K562 (cell line): Measurements from ENCODE around the gene DNAH17. TPM values are rescaled to one million over a fixed set of nuclear protein-coding genes. Genes with fewer than 3 reads are reported as not detected.
A peak's percentile ranks its signal among the peaks of the same experiment; 100 is the strongest.

Experiments
- ATAC-seq: fragments of 200-7000 bp; cut with Tn5 transposase; 3 replicates; pipeline ENCODE4 v1.9.1; 2020; ENCODE audit warnings: moderate library complexity
- BruUV-seq: library from RNA; stranded (reverse); fragments of 400-500 nt; replicated peaks from 2 replicates; lab custom pipeline; 2021; lab: Mats Ljungman, UMichigan
- CTCF ChIA-PET: fragments of 300-600 bp; formaldehyde crosslinking; extraction: SDS; loops from one replicate; lab custom pipeline; 2021; ENCODE audit warnings: low intra/inter-chr PET ratio; lab: Yijun Ruan, JAX
- POLR2A ChIA-PET: fragments of 300-600, 350-650 bp; sonication (Branson Sonifier 250); formaldehyde crosslinking; extraction: SDS; loops from one replicate; lab custom pipeline; 2021; ENCODE audit warnings: antibody characterized with exemption, inconsistent platforms; lab: Yijun Ruan, JAX
- DNase-seq, 4 experiments: peaks; one replicate each; pipeline versions ENCODE4 v3.0.0 to v3.0.0-alpha.2; 2011 to 2018; ENCODE audit warnings: low spot score in 3 of 4, mixed read lengths in 3 of 4; ENCODE audit errors: extremely low read depth in 1 of 4
- FAIRE-seq: peaks from 2 replicates; lab custom pipeline; 2011; peaks lifted over from hg19 to GRCh38; lab: Jason Lieb, UNC
- H2AFZ ChIP-seq: 2 replicates; pipeline ENCODE4 v1.6.0; 2011; ENCODE audit warnings: low read depth, low read length, control low read depth, inconsistent platforms
- H3K27ac ChIP-seq: fragments of 200-600 bp; 3 replicates; pipeline ENCODE4 v1.8.0; 2011; ENCODE audit warnings: low read depth, mild to moderate bottlenecking, control low read depth, inconsistent platforms, low read length, moderate library complexity, mixed read lengths; ENCODE audit errors: extremely low read depth
- H3K27me3 ChIP-seq, 2 experiments: fragments of 300-600 bp in 1 of 2; 2 replicates in 1 of 2; 3 replicates in 1 of 2; pipeline versions ENCODE4 v1.6.0 to v1.8.0; 2011; ENCODE audit warnings: inconsistent platforms in 2 of 2, low read length in 2 of 2, mild to moderate bottlenecking in 1 of 2, mixed read lengths in 1 of 2, moderate library complexity in 1 of 2; ENCODE audit not compliant: control insufficient read depth in 2 of 2, insufficient read depth in 2 of 2
- H3K36me3 ChIP-seq: fragments of 300-600 bp; 3 replicates; pipeline ENCODE4 v1.8.0; 2011; ENCODE audit warnings: mild to moderate bottlenecking, low read length, inconsistent platforms; ENCODE audit not compliant: control insufficient read depth, insufficient read depth
- H3K4me1 ChIP-seq, 2 experiments: fragments of 200-600 bp in 1 of 2; replicated peaks in 1 of 2; 2 replicates in 1 of 2; 3 replicates in 1 of 2; pipeline versions ENCODE4 v1.5.1 to v1.8.0; 2011; ENCODE audit warnings: inconsistent platforms in 2 of 2, low read length in 2 of 2, mild to moderate bottlenecking in 1 of 2, mixed read lengths in 1 of 2, moderate library complexity in 1 of 2; ENCODE audit not compliant: control insufficient read depth in 2 of 2, insufficient read depth in 2 of 2
- H3K4me2 ChIP-seq: 2 replicates; pipeline ENCODE4 v1.6.1; 2011; ENCODE audit warnings: low read length, control low read depth, inconsistent platforms, mixed read lengths; ENCODE audit not compliant: insufficient read depth
- H3K4me3 ChIP-seq: fragments of 200-600 bp; sonication (generic), shearing (Covaris generic); 2 replicates; pipeline ENCODE4 v1.5.1; 2016; ENCODE audit warnings: control low read depth, inconsistent platforms
- H3K79me2 ChIP-seq: fragments of 200-600 bp; 3 replicates; pipeline ENCODE4 v1.8.0; 2011; ENCODE audit warnings: low read length, inconsistent platforms; ENCODE audit not compliant: control insufficient read depth, insufficient read depth
- H3K9ac ChIP-seq, 2 experiments: 2 replicates each; pipeline versions ENCODE4 v1.6.0 to v1.6.1; 2011; ENCODE audit warnings: low read depth in 2 of 2, low read length in 2 of 2, control low read depth in 1 of 2, inconsistent platforms in 1 of 2, mild to moderate bottlenecking in 1 of 2, mixed read lengths in 1 of 2; ENCODE audit not compliant: insufficient read depth in 1 of 2
- H3K9me1 ChIP-seq: one replicate; pipeline ENCODE4 v1.6.0; 2011; ENCODE audit warnings: inconsistent platforms, mild to moderate bottlenecking, low read length, moderate library complexity; ENCODE audit not compliant: control insufficient read depth, insufficient read depth
- H3K9me3 ChIP-seq: replicated peaks from 2 replicates; pipeline ENCODE4 v1.5.1; 2011; ENCODE audit warnings: low read depth, low read length, inconsistent platforms; ENCODE audit not compliant: control insufficient read depth, insufficient read depth
- H4K20me1 ChIP-seq: replicated peaks from 2 replicates; pipeline ENCODE4 v1.6.1; 2011; ENCODE audit warnings: low read length, inconsistent platforms, mixed read lengths; ENCODE audit not compliant: control insufficient read depth, insufficient read depth
- MED1 ChIP-seq: sonication (generic); formaldehyde crosslinking; IDR thresholded peaks from 2 replicates; pipeline ENCODE4 v1.8.1; 2023; ENCODE audit warnings: missing genetic modification reagents, borderline replicate concordance
- ZBTB40 ChIP-seq, 2 experiments: fragments of 450-650 bp in 1 of 2; sonication (generic) in 1 of 2; formaldehyde crosslinking in 1 of 2; IDR thresholded peaks; 2 replicates each; pipeline versions ENCODE4 v1.7.1 to v1.9.0; 2016 to 2022; ENCODE audit warnings: inconsistent platforms in 1 of 2, mild to moderate bottlenecking in 1 of 2, missing genetic modification reagents in 1 of 2
- WGBS: fragments of 100-300 bp; shearing (Covaris generic); methylation state at CpG from one replicate; pipeline ENCODE4 v1.1.6; 2016; ENCODE audit warnings: low coverage, mixed read lengths; ENCODE audit not compliant: insufficient coverage; ENCODE audit errors: missing lambda C conversion rate; 5-methylcytosine and 5-hydroxymethylcytosine counted together
- in situ Hi-C: fragments of 300-500 bp; cut with MboI; formaldehyde crosslinking; loops from 4 replicates; pipeline ENCODE4 v1.15.0; 2018; ENCODE audit warnings: inconsistent platforms, mixed read lengths
- intact Hi-C: fragments of 100-400 bp; cut with micrococcal nuclease; formaldehyde crosslinking; loops from 2 replicates; pipeline ENCODE4 v1.14.2; 2022
- polyA plus RNA-seq, 8 experiments: library from polyadenylated mRNA; depleted of rRNA in 4 of 8; stranded (reverse) in 5 of 8; unstranded in 3 of 8; fragments of >200 nt; fragmentation: Nextera tagmentation in 2 of 8; fragmentation: Illumina TruSeq in 1 of 8; extraction: Ambion mirVana in 2 of 8; extraction: Trizol in 1 of 8; gene quantifications; 2 replicates each; pipeline versions ENCODE4 v1.2.1 to v1.2.3, GENCODE V29; 2011 to 2014; ENCODE audit warnings: inconsistent platforms in 1 of 8, missing spikeins in 1 of 8
- total RNA-seq, 7 experiments: library from RNA; depleted of rRNA in 6 of 7; stranded (reverse); fragments of >200 nt in 6 of 7; fragmentation: Illumina TruSeq in 2 of 7; extraction: Trizol in 2 of 7; gene quantifications; 2 replicates each; pipeline versions ENCODE4 v1.2.1 to v1.2.3, GENCODE V29; 2011 to 2021; ENCODE audit warnings: low replicate concordance in 1 of 7

Gene DNAH17
- total and polyA plus RNA-seq, 9 of the 15 experiments (the other 6 are each of a cell fraction or from before 2014, with no cell fraction given), result under 0.01 to 0.06 (median 0.03) TPM; not detected in 5

DNA sequence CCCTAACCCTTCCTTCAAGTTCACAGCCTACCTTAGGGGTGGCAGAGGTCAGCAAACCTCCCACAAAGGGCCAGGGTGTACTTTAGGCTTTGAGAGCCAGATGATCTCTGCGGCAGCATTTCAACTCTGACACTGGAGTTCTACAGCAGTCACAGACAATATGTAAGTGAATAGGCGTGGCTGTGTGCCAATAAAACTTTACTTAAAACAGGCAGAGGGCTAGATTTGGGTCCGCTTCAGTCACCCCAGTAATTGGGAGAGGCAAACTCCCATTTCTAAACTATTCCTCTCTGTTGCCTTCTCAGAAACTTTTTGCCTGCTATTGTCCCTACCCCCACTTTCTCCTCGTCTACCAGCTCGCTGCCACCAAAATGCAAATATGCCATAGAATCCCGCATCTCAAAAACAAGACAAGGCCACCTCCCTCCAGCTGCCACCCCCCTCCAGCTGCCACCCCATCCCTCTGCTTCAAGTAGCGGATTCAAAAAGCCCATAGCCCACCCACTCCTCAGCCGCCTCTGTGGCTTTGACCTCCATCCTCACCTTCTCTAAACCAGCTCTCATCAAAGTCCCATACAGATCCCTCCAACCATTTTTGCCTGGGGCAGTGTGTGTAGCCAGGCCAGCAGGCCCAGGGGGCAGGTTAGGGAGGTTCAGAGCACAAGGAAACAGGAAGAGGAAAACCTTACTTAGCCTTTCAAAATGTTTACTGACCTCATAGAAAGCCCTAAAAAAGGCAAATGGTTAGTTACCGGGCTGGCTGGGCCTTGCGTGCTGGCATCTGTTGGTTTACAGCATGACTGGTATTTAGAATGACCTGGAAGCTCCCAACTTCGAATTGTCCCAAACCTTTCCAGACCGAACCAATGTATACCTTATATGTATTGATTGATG, 19.9 kb upstream of the DNAH17 start:
- no peaks in the 10 kb centered on the region; a peak in 3 of 5 replicates for H3K4me1 ChIP-seq
- TF ChIP-seq MED1 (CRISPR knock-in tag), result no peak
- peak; percentile 95 for TF ChIP-seq ZBTB40 (IDR thresholded peaks at IDR 0.05)
- TF ChIP-seq ZBTB40 (CRISPR knock-in tag; IDR thresholded peaks at IDR 0.05), result peak; percentile 75
- H3K4me3 ChIP-seq, result no peak overlapping the region
- ChIA-PET POLR2A (interaction anchor here (0.6 kb wide), 1 partner anchor 436 kb away, joined by 3 read pairs; no protein-coding TSS in a partner anchor), CTCF (no interaction called here)
- ATAC-seq (no peak), DNase-seq (no peak), FAIRE-seq (no peak)
- BruUV-seq, result no TSS peak
- no peaks in the 10 kb centered on the region for H3K9me3 ChIP-seq
- no peaks in the 10 kb centered on the region for H3K79me2 ChIP-seq
- H3K27me3 ChIP-seq, result peaks cover 4 to 20% of the 10 kb centered on the region in 2 experiments; a peak in 2 of 5 replicates
- intact Hi-C loops (no loop called here), in situ Hi-C loops (no loop called here)
- H3K9ac ChIP-seq, result no peak overlapping the region
- H4K20me1 ChIP-seq, result no peaks in the 10 kb centered on the region; the same call in 1 of the 2 replicates
- no peaks in the 10 kb centered on the region for H3K9me1 ChIP-seq
- H2AFZ ChIP-seq, result no peak overlapping the region
- WGBS, result 52% methylated on average over 11 of the region's 12 CpGs
- no peak overlapping the region for H3K27ac ChIP-seq
- H3K4me2 ChIP-seq, result no peak overlapping the region
- H3K36me3 ChIP-seq, result no peaks in the 10 kb centered on the region
